Mucosa of stomach (tissue), 1 donor: Measurements from ENCODE around the gene RPS3A.

ENCODE experiments used
- H3K27me3 ChIP-seq: one replicate; pipeline ENCODE4 v1.7.0; 2013; ENCODE audit warnings: mild to moderate bottlenecking, low read length; ENCODE audit not compliant: control insufficient read depth, insufficient read depth
- H3K36me3 ChIP-seq: one replicate; pipeline ENCODE4 v1.7.0; 2013; ENCODE audit warnings: low read length; ENCODE audit not compliant: control insufficient read depth, insufficient read depth
- H3K4me1 ChIP-seq: one replicate; pipeline ENCODE4 v1.7.0; 2013; ENCODE audit warnings: mild to moderate bottlenecking, low read length; ENCODE audit not compliant: control insufficient read depth, insufficient read depth
- H3K4me3 ChIP-seq: one replicate; pipeline ENCODE4 v1.7.0; 2013; ENCODE audit warnings: low read length
- H3K9ac ChIP-seq: one replicate; pipeline ENCODE4 v1.7.0; 2013; ENCODE audit warnings: mild to moderate bottlenecking, low read length, moderate library complexity
- H3K9me3 ChIP-seq: one replicate; pipeline ENCODE4 v1.7.0; 2013; ENCODE audit warnings: mild to moderate bottlenecking, low read length, moderate library complexity; ENCODE audit not compliant: control insufficient read depth
- donor health status: Pancreatic carcinoma.

RPS3A gene

DNA sequence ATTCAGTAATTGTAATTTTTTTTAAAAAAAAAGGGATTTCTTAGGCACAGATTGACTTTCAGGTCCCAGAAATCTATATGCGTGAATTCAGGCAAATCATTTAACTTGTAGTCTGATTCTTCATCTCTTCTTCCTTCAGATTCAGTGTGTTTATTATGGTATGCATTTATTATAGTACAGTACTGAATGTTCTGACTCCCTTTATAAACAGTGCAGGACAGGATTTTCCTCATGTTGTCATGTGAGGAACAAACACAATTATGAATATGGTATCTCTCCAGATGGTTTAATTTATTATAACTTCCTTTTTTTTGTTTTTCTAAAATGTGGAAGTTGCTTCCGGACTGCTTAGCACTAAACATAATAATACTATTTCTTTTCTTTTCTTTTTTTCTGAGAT, 54.2 kb downstream of the RPS3A start:
- H3K9me3 ChIP-seq = no peaks in the 10 kb centered on the region
- no peaks in the 10 kb centered on the region for H3K27me3 ChIP-seq
- no peak overlapping the region for H3K9ac ChIP-seq
- no peaks in the 10 kb centered on the region for H3K36me3 ChIP-seq
- H3K4me1 ChIP-seq = peaks cover 6% of the 10 kb centered on the region
- H3K4me3 ChIP-seq = no peak overlapping the region
